ENCODE measurements around the gene GALNT16.

DNA sequence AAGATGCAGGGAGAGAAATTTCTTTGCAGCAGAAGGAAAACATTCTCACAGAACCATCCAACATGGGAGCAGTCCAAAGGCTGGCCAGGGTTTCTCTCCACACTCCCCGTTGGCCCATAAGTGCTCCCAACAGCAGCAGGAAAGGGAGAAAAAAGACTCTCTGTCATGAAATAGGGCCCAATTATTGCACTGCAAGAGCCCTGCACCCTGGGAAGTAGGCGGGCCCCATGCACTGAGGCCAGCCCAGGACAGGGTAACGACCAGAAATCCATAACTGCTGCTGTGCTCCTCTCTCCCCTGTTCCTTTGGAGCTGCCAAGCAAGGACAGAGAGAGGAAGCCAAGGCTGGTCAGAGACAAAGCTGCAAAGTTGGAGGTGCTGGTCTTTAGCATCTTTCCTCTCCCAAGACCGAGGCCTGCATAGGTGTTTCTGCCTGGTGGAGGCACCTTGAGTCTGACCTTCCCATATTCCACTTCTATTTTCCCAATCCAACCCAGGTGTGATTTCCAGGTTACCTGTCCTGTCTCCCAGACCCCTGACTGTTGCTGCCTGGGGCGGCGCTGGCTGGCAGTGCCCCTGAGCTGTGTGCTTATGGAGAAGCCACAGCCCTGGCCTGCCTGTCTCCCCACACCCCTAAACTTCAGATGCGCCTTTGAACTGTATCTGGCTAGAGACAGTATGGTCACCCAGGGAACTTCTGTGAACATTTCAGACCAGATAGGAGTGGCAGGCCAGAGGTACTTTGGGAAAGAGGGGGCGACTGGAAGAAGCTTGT is 6.8 kb downstream of the GALNT16 start:
- TF ChIP-seq POLR2AphosphoS5 (IDR thresholded peaks at IDR 0.05), result no peak
- TF ChIP-seq POLR2A (IDR thresholded peaks at IDR 0.05), result no peak
- TF ChIP-seq, protein P1, sequence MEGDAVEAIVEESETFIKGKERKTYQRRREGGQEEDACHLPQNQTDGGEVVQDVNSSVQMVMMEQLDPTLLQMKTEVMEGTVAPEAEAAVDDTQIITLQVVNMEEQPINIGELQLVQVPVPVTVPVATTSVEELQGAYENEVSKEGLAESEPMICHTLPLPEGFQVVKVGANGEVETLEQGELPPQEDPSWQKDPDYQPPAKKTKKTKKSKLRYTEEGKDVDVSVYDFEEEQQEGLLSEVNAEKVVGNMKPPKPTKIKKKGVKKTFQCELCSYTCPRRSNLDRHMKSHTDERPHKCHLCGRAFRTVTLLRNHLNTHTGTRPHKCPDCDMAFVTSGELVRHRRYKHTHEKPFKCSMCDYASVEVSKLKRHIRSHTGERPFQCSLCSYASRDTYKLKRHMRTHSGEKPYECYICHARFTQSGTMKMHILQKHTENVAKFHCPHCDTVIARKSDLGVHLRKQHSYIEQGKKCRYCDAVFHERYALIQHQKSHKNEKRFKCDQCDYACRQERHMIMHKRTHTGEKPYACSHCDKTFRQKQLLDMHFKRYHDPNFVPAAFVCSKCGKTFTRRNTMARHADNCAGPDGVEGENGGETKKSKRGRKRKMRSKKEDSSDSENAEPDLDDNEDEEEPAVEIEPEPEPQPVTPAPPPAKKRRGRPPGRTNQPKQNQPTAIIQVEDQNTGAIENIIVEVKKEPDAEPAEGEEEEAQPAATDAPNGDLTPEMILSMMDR (IDR thresholded peaks at IDR 0.05), result no peak
